Body of pancreas (tissue), 4 donors: ENCODE data around the gene ZFP62. TPM values are rescaled to one million over a fixed set of nuclear protein-coding genes. Genes with fewer than 3 reads are reported as not detected.
"Not testable (repeated sequence)": the region's sequence is repeated elsewhere in the genome, so short reads cannot be mapped to it uniquely, and the experiment has no call there.

ENCODE experiments used
- ATAC-seq: fragments of 150-250 bp; one replicate; pipeline ENCODE4 v1.9.1; 2016
- DNase-seq, 4 donors: peaks; one replicate each; pipeline ENCODE4 v3.0.0-alpha.2; 2019
- H3K27ac ChIP-seq, 4 donors: fragments of 200-600 bp; sonication (generic); 1 replicate in 3 of 4; 2 replicates in 1 of 4; pipeline versions ENCODE4 v1.5.1 to v1.6.1; 2016 to 2019; ENCODE audit warnings: mild to moderate bottlenecking in 1 of 4, mixed read lengths in 1 of 4, moderate library complexity in 1 of 4
- H3K27me3 ChIP-seq, 2 donors: fragments of 200-600 bp; sonication (generic); one replicate each; pipeline ENCODE4 v1.6.0; 2016; ENCODE audit warnings: mild to moderate bottlenecking in 1 of 2
- H3K36me3 ChIP-seq, 2 donors: fragments of 200-600 bp; sonication (generic); replicated peaks in 1 of 2; 2 replicates each; pipeline ENCODE4 v1.5.1; 2016; ENCODE audit warnings: low read depth in 2 of 2; ENCODE audit not compliant: insufficient read depth in 1 of 2
- H3K4me1 ChIP-seq: fragments of 200-600 bp; sonication (generic); one replicate; pipeline ENCODE4 v1.6.0; 2016
- H3K4me3 ChIP-seq, 2 donors: fragments of 200-600 bp; sonication (generic); 1 replicate in 1 of 2; 2 replicates in 1 of 2; pipeline ENCODE4 v1.5.1; 2016 to 2019
- H3K9me3 ChIP-seq, 3 donors: fragments of 200-600 bp; sonication (generic); 1 replicate in 2 of 3; 2 replicates in 1 of 3; pipeline ENCODE4 v1.5.1; 2016
- CTCF ChIP-seq, 7 experiments: fragments of 450-650 bp in 4 of 7; fragments of 200-600 bp in 3 of 7; sonication (generic) in 3 of 7; IDR thresholded peaks; one replicate each; pipeline ENCODE4 v1.5.1; 2016 to 2019; ENCODE audit warnings: antibody characterized with exemption in 7 of 7
- POLR2A ChIP-seq, 3 donors: fragments of 450-650 bp; IDR thresholded peaks; one replicate each; pipeline ENCODE4 v1.6.1; 2016; ENCODE audit warnings: antibody characterized with exemption in 3 of 3, mild to moderate bottlenecking in 2 of 3
- WGBS, 2 donors: methylation state at CpG; one replicate each; pipeline ENCODE4 v1.1.5; 2017; 5-methylcytosine and 5-hydroxymethylcytosine counted together
- intact Hi-C: fragments of 100-400 bp; cut with DNase I; formaldehyde crosslinking; loops from one replicate; pipeline ENCODE4 v1.15.1; 2023
- total RNA-seq, 2 donors: library from RNA; depleted of rRNA; stranded (reverse); fragments of >200 nt; gene quantifications; one replicate each; pipeline ENCODE4 v1.1.0, GENCODE V29; 2016

ZFP62 gene
- total RNA-seq, 2 donors from 2014 or later, result 17.1 to 24.6 TPM

- intact Hi-C loops, result no loop called here
- Histone ChIP-seq H3K4me3 (peak overlapping the region; percentile 59 to 98), H3K36me3 (no peaks in the 10 kb centered on the region), H3K27me3 (no peaks in the 10 kb centered on the region), H3K9me3 (no peaks in the 10 kb centered on the region), H3K4me1 (peaks cover 54% of the 10 kb centered on the region), H3K27ac (peak overlapping the region; percentile 91 to 99 (median 98))
- DNase-seq (peak; percentile 88 to 91 (median 90)), ATAC-seq (peak; percentile 92)
- 1% methylated on average over 53 to 68 of the region's 80 CpGs for WGBS, 2 donors
- peak in 4 of 7 experiments; percentile 36 to 45 (median 42) for TF ChIP-seq CTCF (IDR thresholded peaks at IDR 0.05)
- peak; percentile 57 to 81 (median 77) for TF ChIP-seq POLR2A (IDR thresholded peaks at IDR 0.05)
Measured at GRCh38 chr5:180831139-180832093, 29.7 kb downstream of the ZFP62 start.

- H3K4me1 ChIP-seq, result peaks cover 63% of the 10 kb centered on the region
- WGBS, 2 donors, result 13 to 21% methylated on average over 24 to 35 of the region's 35 CpGs
- intact Hi-C loops, result no loop called here
Measured at GRCh38 chr5:180830253-180831138, 30.6 kb downstream of the ZFP62 start.

GRCh38 chr5:180829726-180830125 lies 31.4 kb downstream of the ZFP62 start:
- Histone ChIP-seq H3K36me3 (no peaks in the 10 kb centered on the region), H3K27me3 (no peaks in the 10 kb centered on the region), H3K9me3 (no peaks in the 10 kb centered on the region), H3K4me3 (no peak overlapping the region), H3K4me1 (peaks cover 71% of the 10 kb centered on the region), H3K27ac (peak overlapping the region in 3 of 4 donors; percentile 97 to 99 (median 99))
- ATAC-seq (no peak), DNase-seq (no peak)
- 87 to 93% methylated on average over 5 of the region's 5 CpGs for WGBS, 2 donors
- intact Hi-C loops, result no loop called here
- TF ChIP-seq CTCF (IDR thresholded peaks at IDR 0.05), result no peak

More at GRCh38 chr5:180830253-180831138, 30.6 kb downstream of the ZFP62 start:
- peak overlapping the region; percentile 59 to 98 for H3K4me3 ChIP-seq
- ATAC-seq, result peak; percentile 54
- peak overlapping the region; percentile 91 to 99 (median 98) for H3K27ac ChIP-seq
- DNase-seq, result peak; percentile 78 to 87 (median 82)
- no peaks in the 10 kb centered on the region for H3K36me3 ChIP-seq
- TF ChIP-seq POLR2A (IDR thresholded peaks at IDR 0.05), result peak; percentile 49 to 85 (median 84)
- TF ChIP-seq CTCF (IDR thresholded peaks at IDR 0.05), result no peak
- H3K27me3 ChIP-seq, result no peaks in the 10 kb centered on the region
- H3K9me3 ChIP-seq, result no peaks in the 10 kb centered on the region

GRCh38 chr5:180828756-180829531 lies 32.1 kb downstream of the ZFP62 start:
- peak in 1 of 3 donors; percentile 11 for TF ChIP-seq POLR2A (IDR thresholded peaks at IDR 0.05)
- peaks cover 71% of the 10 kb centered on the region for H3K4me1 ChIP-seq
- ATAC-seq, H3K9me3 ChIP-seq, H3K4me3 ChIP-seq, H3K36me3 ChIP-seq, intact Hi-C loops, H3K27me3 ChIP-seq: not testable (repeated sequence)
- WGBS, 2 donors, result 81 to 86% methylated on average over 13 of the region's 13 CpGs
- DNase-seq, result peak in 1 of 4 donors; percentile 41
- H3K27ac ChIP-seq, result peak overlapping the region in 2 of 4 donors; percentile 97 to 99

- DNase-seq, result not testable (repeated sequence)
Measured at GRCh38 chr5:180827374-180827773, 33.7 kb downstream of the ZFP62 start.

More at GRCh38 chr5:180827374-180827773, 33.7 kb downstream of the ZFP62 start:
- H3K36me3 ChIP-seq, H3K27me3 ChIP-seq, H3K9me3 ChIP-seq, intact Hi-C loops, H3K4me3 ChIP-seq, ATAC-seq: not testable (repeated sequence)
- Histone ChIP-seq H3K27ac (peak overlapping the region in 3 of 4 donors; percentile 78 to 84 (median 80)), H3K4me1 (peaks cover 64% of the 10 kb centered on the region)
- WGBS, 2 donors, result 62 to 69% methylated on average over 7 of the region's 7 CpGs
